Sigmoid colon (tissue), 4 donors: Measurements from ENCODE around the gene JPH4.

Source experiments
- CTCF ChIP-seq, 4 experiments: fragments of 450-650 bp in 3 of 4; fragments of 200-600 bp in 1 of 4; IDR thresholded peaks; one replicate each; pipeline ENCODE4 v1.5.1; 2016 to 2019; ENCODE audit warnings: antibody characterized with exemption in 4 of 4, mild to moderate bottlenecking in 3 of 4, moderate library complexity in 2 of 4
- POLR2A ChIP-seq, 2 donors: fragments of 450-650 bp; IDR thresholded peaks; one replicate each; pipeline ENCODE4 v1.6.1; 2016; ENCODE audit warnings: antibody characterized with exemption in 2 of 2, mild to moderate bottlenecking in 2 of 2, moderate library complexity in 2 of 2
- POLR2AphosphoS5 ChIP-seq, 4 donors: sonication (generic); formaldehyde crosslinking; IDR thresholded peaks; one replicate each; pipeline ENCODE4 v1.6.1; 2017; ENCODE audit warnings: antibody characterized with exemption in 4 of 4

- TF ChIP-seq CTCF (IDR thresholded peaks at IDR 0.05) (no peak), POLR2A (IDR thresholded peaks at IDR 0.05) (no peak), POLR2AphosphoS5 (IDR thresholded peaks at IDR 0.05) (no peak)
Measured at GRCh38 chr14:23535943-23536342, 42.6 kb downstream of the JPH4 start.
